ENCODE data around the gene DTX3. TPM values are rescaled to one million over a fixed set of nuclear protein-coding genes. Genes with fewer than 3 reads are reported as not detected.

DTX3 gene
- polyA plus RNA-seq, 3 donors, result 0.08 to 1.3 TPM; not detected in 1

DNA sequence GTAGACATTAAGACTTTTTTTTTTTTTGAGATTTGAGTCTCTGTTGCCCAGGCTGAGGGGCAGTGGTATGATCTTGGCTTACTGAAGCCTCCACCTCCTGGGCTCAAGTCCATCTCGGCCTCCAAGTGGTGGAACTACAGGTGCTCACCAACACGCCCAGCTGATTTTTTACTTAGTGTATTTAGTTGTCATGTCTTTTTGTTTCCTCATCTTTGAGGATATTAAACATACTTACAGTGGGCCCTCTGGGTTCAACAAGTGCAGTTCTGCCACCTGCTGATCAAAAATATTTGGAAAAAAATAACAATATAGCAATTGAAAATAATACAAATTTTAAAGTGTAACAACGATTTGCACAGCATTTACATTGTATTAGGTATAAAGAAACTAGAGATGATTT is 32.7 kb downstream of the DTX3 start:
- H3K36me3 Mint-ChIP-seq, result no peaks in the 10 kb centered on the region
- intact Hi-C loops (cut with micrococcal nuclease), result no loop called here
- H3K27me3 ChIP-seq (ENCODE audit: control insufficient read depth in 2 of 2, insufficient read depth in 2 of 2, low read length in 2 of 2), result peaks cover 18 to 58% of the 10 kb centered on the region in 2 donors

DNA sequence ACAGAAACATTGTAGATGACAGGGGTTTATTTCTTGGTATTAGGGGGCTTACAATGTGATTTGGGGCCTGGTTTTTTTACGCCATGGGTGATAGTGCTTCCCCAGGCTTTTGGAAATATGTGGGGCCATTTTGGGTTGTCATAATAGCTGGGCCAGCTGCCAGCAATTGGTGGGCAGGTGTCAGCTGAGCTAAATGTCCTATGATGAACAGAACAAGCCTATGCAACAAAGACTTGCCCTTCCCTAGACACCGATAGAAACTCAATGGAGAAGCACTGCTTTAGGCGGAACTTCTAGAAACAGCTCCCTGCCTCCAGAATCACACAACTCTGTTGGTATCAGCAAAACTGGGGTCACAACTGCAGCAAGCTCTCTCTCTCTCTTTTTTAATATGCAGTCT is 33.5 kb downstream of the DTX3 start:
- intact Hi-C loops (cut with micrococcal nuclease), result no loop called here
- peaks cover 5% of the 10 kb centered on the region for H3K4me1 Mint-ChIP-seq
- no peak overlapping the region for H2AFZ ChIP-seq (ENCODE audit: insufficient read depth, low read depth, low read length, poor library complexity, severe bottlenecking)

More for the DNA sequence above, 32.7 kb downstream of the DTX3 start:
- H3K4me3 ChIP-seq (replicated peaks in 1 of 3; ENCODE audit: low read depth in 2 of 3, low read length in 3 of 3), result no peak overlapping the region
- H3K4me3 Mint-ChIP-seq, result no peak overlapping the region
- no peak overlapping the region for H2AFZ ChIP-seq (ENCODE audit: insufficient read depth, low read depth, low read length, poor library complexity, severe bottlenecking)
- DNase-seq, result no peak
- H3K9ac ChIP-seq (ENCODE audit: insufficient read depth, low read length, poor library complexity, severe bottlenecking), result no peak overlapping the region
- TF ChIP-seq, protein P1, sequence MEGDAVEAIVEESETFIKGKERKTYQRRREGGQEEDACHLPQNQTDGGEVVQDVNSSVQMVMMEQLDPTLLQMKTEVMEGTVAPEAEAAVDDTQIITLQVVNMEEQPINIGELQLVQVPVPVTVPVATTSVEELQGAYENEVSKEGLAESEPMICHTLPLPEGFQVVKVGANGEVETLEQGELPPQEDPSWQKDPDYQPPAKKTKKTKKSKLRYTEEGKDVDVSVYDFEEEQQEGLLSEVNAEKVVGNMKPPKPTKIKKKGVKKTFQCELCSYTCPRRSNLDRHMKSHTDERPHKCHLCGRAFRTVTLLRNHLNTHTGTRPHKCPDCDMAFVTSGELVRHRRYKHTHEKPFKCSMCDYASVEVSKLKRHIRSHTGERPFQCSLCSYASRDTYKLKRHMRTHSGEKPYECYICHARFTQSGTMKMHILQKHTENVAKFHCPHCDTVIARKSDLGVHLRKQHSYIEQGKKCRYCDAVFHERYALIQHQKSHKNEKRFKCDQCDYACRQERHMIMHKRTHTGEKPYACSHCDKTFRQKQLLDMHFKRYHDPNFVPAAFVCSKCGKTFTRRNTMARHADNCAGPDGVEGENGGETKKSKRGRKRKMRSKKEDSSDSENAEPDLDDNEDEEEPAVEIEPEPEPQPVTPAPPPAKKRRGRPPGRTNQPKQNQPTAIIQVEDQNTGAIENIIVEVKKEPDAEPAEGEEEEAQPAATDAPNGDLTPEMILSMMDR (IDR thresholded peaks at IDR 0.05), result no peak
- WGBS (ENCODE audit: insufficient coverage), result no CpG with 5 or more reads among the region's 3 CpGs
- no peak overlapping the region for H3K4me2 ChIP-seq (replicated peaks; ENCODE audit: extremely low read depth, low read length, poor library complexity, severe bottlenecking)
- H3K9me3 ChIP-seq (replicated peaks in 1 of 2; ENCODE audit: control insufficient read depth in 1 of 2, insufficient read depth in 1 of 2, low read length in 2 of 2), result no peaks in the 10 kb centered on the region
- H3K27me3 Mint-ChIP-seq (ENCODE audit: low read depth in 3 of 3), result peaks cover 39 to 52% (median 43%) of the 10 kb centered on the region in 3 donors
- H3K9me3 Mint-ChIP-seq, result peaks cover 0 to 2% (median 0%) of the 10 kb centered on the region in 7 donors
- H3K27ac ChIP-seq (ENCODE audit: low read depth in 1 of 2, low read length in 2 of 2), result no peak overlapping the region
- H3K4me1 ChIP-seq (ENCODE audit: control insufficient read depth in 1 of 2, insufficient read depth in 2 of 2, low read length in 2 of 2), result peaks cover 6 to 12% of the 10 kb centered on the region in 2 donors
- no peaks in the 10 kb centered on the region for H3K36me3 ChIP-seq (replicated peaks in 1 of 2; ENCODE audit: control insufficient read depth in 1 of 2, insufficient read depth in 2 of 2, low read length in 2 of 2)
- H3K79me2 ChIP-seq (ENCODE audit: insufficient read depth, low read length), result no peaks in the 10 kb centered on the region
- no peaks in the 10 kb centered on the region for H4K20me1 ChIP-seq (ENCODE audit: insufficient read depth, low read length)
- peaks cover 6% of the 10 kb centered on the region for H3K4me1 Mint-ChIP-seq
- no peak overlapping the region for H3K27ac Mint-ChIP-seq

More for the DNA sequence above, 33.5 kb downstream of the DTX3 start:
- Mint-ChIP-seq H3K27ac (no peak overlapping the region), H3K4me3 (no peak overlapping the region), H3K9me3 (peaks cover 0 to 6% (median under 1%) of the 10 kb centered on the region in 7 donors), H3K27me3 (ENCODE audit: low read depth in 3 of 3) (peaks cover 37 to 45% (median 42%) of the 10 kb centered on the region in 3 donors), H3K36me3 (no peaks in the 10 kb centered on the region)
- WGBS (ENCODE audit: insufficient coverage), result 100% methylated on average over 1 of the region's 3 CpGs
- peaks cover 17 to 51% of the 10 kb centered on the region in 2 donors for H3K27me3 ChIP-seq (ENCODE audit: control insufficient read depth in 2 of 2, insufficient read depth in 2 of 2, low read length in 2 of 2)
- TF ChIP-seq, protein P1 (IDR thresholded peaks at IDR 0.05), result no peak
- DNase-seq, result no peak
- H3K4me2 ChIP-seq (replicated peaks; ENCODE audit: extremely low read depth, low read length, poor library complexity, severe bottlenecking), result no peak overlapping the region
- H3K4me3 ChIP-seq (replicated peaks in 1 of 3; ENCODE audit: low read depth in 2 of 3, low read length in 3 of 3), result no peak overlapping the region
- H3K4me1 ChIP-seq (ENCODE audit: control insufficient read depth in 1 of 2, insufficient read depth in 2 of 2, low read length in 2 of 2), result peaks cover 0 to 5% of the 10 kb centered on the region in 2 donors
- no peaks in the 10 kb centered on the region for H3K79me2 ChIP-seq (ENCODE audit: insufficient read depth, low read length)
- no peaks in the 10 kb centered on the region for H3K36me3 ChIP-seq (replicated peaks in 1 of 2; ENCODE audit: control insufficient read depth in 1 of 2, insufficient read depth in 2 of 2, low read length in 2 of 2)
- no peak overlapping the region for H3K9ac ChIP-seq (ENCODE audit: insufficient read depth, low read length, poor library complexity, severe bottlenecking)
- no peak overlapping the region for H3K27ac ChIP-seq (ENCODE audit: low read depth in 1 of 2, low read length in 2 of 2)
- H4K20me1 ChIP-seq (ENCODE audit: insufficient read depth, low read length), result no peaks in the 10 kb centered on the region
- H3K9me3 ChIP-seq (replicated peaks in 1 of 2; ENCODE audit: control insufficient read depth in 1 of 2, insufficient read depth in 1 of 2, low read length in 2 of 2), result no peaks in the 10 kb centered on the region
